Stomach (tissue), 9 donors: ENCODE results near the gene NMT1. TPM values are rescaled to one million over a fixed set of nuclear protein-coding genes. Genes with fewer than 3 reads are reported as not detected.
A peak's percentile ranks its signal among the peaks of the same experiment; 100 is the strongest.

Experiments
- DNase-seq, 2 donors: peaks; one replicate each; pipeline versions ENCODE4 v3.0.0 to v3.0.0-alpha.2; 2013 to 2019
- H3K27ac ChIP-seq, 5 donors: fragments of 200-600 bp in 4 of 5; sonication (generic) in 4 of 5; one replicate each; pipeline ENCODE4 v1.5.1; 2013 to 2019; ENCODE audit warnings: mild to moderate bottlenecking in 1 of 5, moderate library complexity in 1 of 5
- H3K27me3 ChIP-seq, 3 donors: fragments of 200-600 bp; sonication (generic); one replicate each; pipeline ENCODE4 v1.5.1; 2017 to 2019; ENCODE audit warnings: mixed run types in 1 of 3
- H3K36me3 ChIP-seq, 4 donors: fragments of 200-600 bp; sonication (generic); 1 replicate in 3 of 4; 2 replicates in 1 of 4; pipeline ENCODE4 v1.5.1; 2016 to 2019
- H3K4me1 ChIP-seq, 4 donors: fragments of 200-600 bp; sonication (generic); one replicate each; pipeline ENCODE4 v1.5.1; 2016 to 2019
- H3K4me3 ChIP-seq, 4 donors: fragments of 200-600 bp; sonication (generic) in 3 of 4; one replicate each; pipeline ENCODE4 v1.5.1; 2016 to 2019; ENCODE audit warnings: mild to moderate bottlenecking in 1 of 4
- H3K9me3 ChIP-seq, 4 donors: fragments of 200-600 bp; sonication (generic); one replicate each; pipeline ENCODE4 v1.5.1; 2016 to 2019
- CTCF ChIP-seq, 7 experiments: fragments of 450-650 bp in 4 of 7; fragments of 200-600 bp in 3 of 7; sonication (generic) in 3 of 7; IDR thresholded peaks; one replicate each; pipeline ENCODE4 v1.5.1; 2016 to 2019; ENCODE audit warnings: antibody characterized with exemption in 7 of 7, control low read depth in 2 of 7, mild to moderate bottlenecking in 1 of 7
- EP300 ChIP-seq: sonication (generic); formaldehyde crosslinking; IDR thresholded peaks from one replicate; pipeline ENCODE4 v1.6.1; 2017; ENCODE audit warnings: antibody characterized with exemption
- POLR2A ChIP-seq, 4 donors: fragments of 450-650 bp; IDR thresholded peaks; one replicate each; pipeline ENCODE4 v1.6.1; 2016; ENCODE audit warnings: antibody characterized with exemption in 4 of 4, control low read depth in 2 of 4, mild to moderate bottlenecking in 1 of 4, moderate library complexity in 1 of 4
- POLR2AphosphoS5 ChIP-seq, 3 donors: sonication (generic); formaldehyde crosslinking; IDR thresholded peaks; one replicate each; pipeline ENCODE4 v1.6.1; 2016; ENCODE audit warnings: antibody characterized with exemption in 3 of 3
- WGBS, 5 donors: extraction: QIAGEN DNeasy Blood & Tissue Kit in 3 of 5; methylation state at CpG; one replicate each; pipeline versions ENCODE4 v1.1.5 to v1.1.7; 2013 to 2018; 5-methylcytosine and 5-hydroxymethylcytosine counted together
- intact Hi-C: fragments of 100-400 bp; cut with DNase I; formaldehyde crosslinking; loops from one replicate; pipeline ENCODE4 v1.15.1; 2023; ENCODE audit warnings: low total_unique reads
- polyA plus RNA-seq, 3 donors: library from polyadenylated mRNA; stranded (reverse); fragments of 200-250 nt; gene quantifications; one replicate each; pipeline ENCODE4 v1.2.3, GENCODE V29; 2013
- total RNA-seq, 5 donors: library from RNA; depleted of rRNA; stranded (reverse); fragments of >200 nt; gene quantifications; one replicate each; pipeline versions ENCODE4 v1.1.0 to v1.2.3, GENCODE V29; 2014 to 2016
- donor health status: healthy with polysubstance abuse.
- donor health status: Bipolar disorder and iron deficiency.
- donor health status: healthy.

Gene NMT1
- total and polyA plus RNA-seq, 8 donors = 23.3 to 230 (median 73.5) TPM

DNA sequence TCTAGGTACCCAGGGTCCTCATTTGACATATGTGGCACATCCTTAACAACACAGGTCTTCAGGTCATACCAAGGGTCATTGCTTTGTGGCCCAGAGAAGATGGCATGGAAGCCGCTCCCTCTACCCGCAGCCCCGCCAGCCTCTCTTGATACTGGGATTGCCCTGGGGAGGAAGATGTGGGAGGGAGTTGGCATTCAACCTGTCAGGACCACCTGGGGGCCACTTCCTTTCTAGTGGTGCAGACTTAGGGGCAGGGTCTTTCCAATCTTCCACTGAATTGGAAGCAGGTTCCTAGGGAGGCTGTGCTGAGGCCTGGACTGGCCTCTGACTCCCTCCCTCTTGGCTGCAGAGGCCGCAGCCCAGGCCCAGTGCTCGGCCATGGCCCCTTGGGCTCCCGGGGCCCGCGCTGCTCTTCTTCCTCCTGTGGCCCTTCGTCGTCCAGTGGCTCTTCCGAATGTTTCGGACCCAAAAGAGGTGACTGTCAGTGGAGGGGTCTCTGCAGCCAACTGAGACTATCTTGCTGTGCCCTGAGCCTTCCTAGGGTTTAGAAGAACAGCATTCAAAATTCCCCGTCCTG lies 82.1 kb downstream of the NMT1 start:
- peak overlapping the region; percentile 49 to 56 (median 52) for H3K4me3 ChIP-seq
- no peaks in the 10 kb centered on the region for H3K27me3 ChIP-seq
- TF ChIP-seq EP300 = no peak
- no peak for TF ChIP-seq POLR2AphosphoS5 (IDR thresholded peaks at IDR 0.05)
- TF ChIP-seq POLR2A (IDR thresholded peaks at IDR 0.05) = no peak
- TF ChIP-seq CTCF (IDR thresholded peaks at IDR 0.05) = no peak
- peaks cover 0 to 17% (median 8%) of the 10 kb centered on the region in 4 donors for H3K36me3 ChIP-seq
- H3K9me3 ChIP-seq = no peaks in the 10 kb centered on the region
- WGBS, 5 donors = 78 to 92% (median 82%) methylated on average over 10 to 13 of the region's 13 CpGs
- peak in 1 of 2 donors; percentile 20 for DNase-seq
- peaks cover 30 to 45% (median 36%) of the 10 kb centered on the region in 4 donors for H3K4me1 ChIP-seq
- peak overlapping the region; percentile 86 to 99 (median 94) for H3K27ac ChIP-seq
- intact Hi-C loops = no loop called here

- no peak for TF ChIP-seq POLR2A (IDR thresholded peaks at IDR 0.05)
- TF ChIP-seq POLR2AphosphoS5 (IDR thresholded peaks at IDR 0.05) = peak in 1 of 3 donors; percentile 13
- no peaks in the 10 kb centered on the region for H3K9me3 ChIP-seq
- peak overlapping the region; percentile 86 to 99 (median 94) for H3K27ac ChIP-seq
- no peaks in the 10 kb centered on the region for H3K27me3 ChIP-seq
- peaks cover 0 to 11% (median 7%) of the 10 kb centered on the region in 4 donors for H3K36me3 ChIP-seq
- H3K4me3 ChIP-seq = peak overlapping the region; percentile 49 to 56 (median 52)
- intact Hi-C loops = no loop called here
- WGBS, 5 donors = 13 to 22% (median 18%) methylated on average over 21 of the region's 21 CpGs
- peak; percentile 65 to 94 for DNase-seq
- H3K4me1 ChIP-seq = peaks cover 30 to 45% (median 36%) of the 10 kb centered on the region in 4 donors
Measured at GRCh38 chr17:45143767-45144198, 82.7 kb downstream of the NMT1 start.

DNA sequence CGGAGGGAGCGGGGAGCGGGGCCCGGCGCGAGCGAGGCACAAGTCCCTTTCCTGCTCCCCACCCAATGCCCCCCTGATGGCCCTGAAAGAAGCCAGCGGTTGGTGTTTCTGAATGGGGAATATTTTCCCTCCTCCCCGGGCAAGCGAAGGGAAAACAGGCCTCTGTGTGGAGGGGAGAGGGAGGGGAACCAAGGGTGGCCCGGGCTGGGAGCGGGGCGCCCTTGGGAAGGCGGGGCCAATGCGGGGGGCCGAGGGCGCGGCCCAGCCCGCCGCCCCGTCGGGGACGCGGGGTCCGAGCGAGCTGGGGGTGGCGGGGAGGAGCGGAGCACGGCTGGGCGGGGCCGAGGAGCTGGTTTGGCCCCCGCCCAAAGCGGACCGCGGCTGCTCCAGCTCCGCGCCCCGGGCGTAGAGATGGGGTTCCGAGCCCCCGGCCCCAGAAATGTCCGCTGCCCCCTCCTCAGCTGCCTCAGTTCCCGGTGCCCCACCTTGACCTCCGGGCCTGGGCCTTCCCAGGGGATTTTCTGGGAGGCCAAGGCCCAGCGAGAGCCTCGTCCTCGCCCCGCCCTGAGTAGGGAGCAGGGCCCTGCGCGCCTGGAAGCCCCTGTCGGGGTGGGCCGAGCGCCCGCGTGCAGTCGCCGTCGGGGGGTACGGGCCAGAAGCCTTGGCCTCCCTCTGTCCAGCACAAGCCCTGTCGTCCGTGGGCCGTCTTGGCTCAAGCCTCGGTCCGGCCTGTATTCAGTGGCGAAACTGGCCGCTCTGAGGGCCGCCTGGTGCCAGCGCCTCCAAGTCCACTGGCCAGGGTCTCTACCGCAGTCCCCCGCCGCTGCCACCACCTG lies 83.3 kb downstream of the NMT1 start:
- Histone ChIP-seq H3K9me3 (no peaks in the 10 kb centered on the region), H3K4me1 (peaks cover 30 to 45% (median 36%) of the 10 kb centered on the region in 4 donors), H3K4me3 (peak overlapping the region; percentile 49 to 56 (median 52)), H3K36me3 (peaks cover 0 to 5% (median 3%) of the 10 kb centered on the region in 4 donors), H3K27ac (peak overlapping the region; percentile 86 to 99 (median 94)), H3K27me3 (no peaks in the 10 kb centered on the region)
- intact Hi-C loops = no loop called here
- TF ChIP-seq POLR2AphosphoS5 (IDR thresholded peaks at IDR 0.05) (no peak), POLR2A (IDR thresholded peaks at IDR 0.05) (no peak), CTCF (IDR thresholded peaks at IDR 0.05) (no peak), EP300 (no peak)
- WGBS, 5 donors = 10 to 14% (median 12%) methylated on average over 29 to 71 of the region's 71 CpGs
- DNase-seq = peak; percentile 54 to 87

DNA sequence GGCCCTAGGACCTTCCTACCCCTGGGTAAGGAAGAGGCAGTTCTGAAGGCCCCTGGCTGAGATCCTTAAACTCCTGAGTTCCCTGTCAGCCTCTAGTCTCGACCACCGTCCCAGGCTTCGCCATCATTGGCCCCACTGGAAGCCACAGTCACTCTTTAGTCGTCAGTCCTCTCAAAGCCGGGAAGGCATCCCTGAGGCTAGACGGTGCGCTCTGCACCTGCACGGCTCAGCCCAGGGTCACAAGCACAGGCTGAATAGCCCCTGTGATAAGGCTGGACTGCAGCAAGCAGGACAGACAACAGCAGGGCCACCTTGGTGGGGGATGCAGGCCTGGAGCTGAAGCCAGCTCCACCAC lies 83.9 kb downstream of the NMT1 start:
- peak overlapping the region; percentile 86 to 99 (median 94) for H3K27ac ChIP-seq
- no peak for DNase-seq
- H3K4me1 ChIP-seq = peaks cover 30 to 45% (median 37%) of the 10 kb centered on the region in 4 donors
- 55 to 74% (median 62%) methylated on average over 7 to 8 of the region's 8 CpGs for WGBS, 5 donors
- intact Hi-C loops = no loop called here
- no peaks in the 10 kb centered on the region for H3K9me3 ChIP-seq
- no peaks in the 10 kb centered on the region for H3K36me3 ChIP-seq
- no peaks in the 10 kb centered on the region for H3K27me3 ChIP-seq
- TF ChIP-seq EP300 = no peak
- no peak for TF ChIP-seq CTCF (IDR thresholded peaks at IDR 0.05)
- TF ChIP-seq POLR2A (IDR thresholded peaks at IDR 0.05) = no peak
- no peak for TF ChIP-seq POLR2AphosphoS5 (IDR thresholded peaks at IDR 0.05)
- H3K4me3 ChIP-seq = peak overlapping the region; percentile 49 to 56 (median 52)
